Liver (tissue), 9 donors: ENCODE data around the gene TRIM67. TPM values are rescaled to one million over a fixed set of nuclear protein-coding genes. Genes with fewer than 3 reads are reported as not detected.

Source experiments
- DNase-seq: peaks from one replicate; pipeline ENCODE4 v3.0.0-alpha.2; 2017; ENCODE audit warnings: low spot score
- H3K27ac ChIP-seq, 2 donors: one replicate each; pipeline ENCODE4 v1.7.0; 2013; ENCODE audit warnings: inconsistent platforms in 2 of 2, low read length in 2 of 2, control low read depth in 1 of 2, low read depth in 1 of 2, mild to moderate bottlenecking in 1 of 2
- H3K27me3 ChIP-seq, 4 donors: one replicate each; pipeline versions ENCODE4 v1.6.1 to v1.7.0; 2013; ENCODE audit warnings: low read length in 3 of 4, inconsistent platforms in 1 of 4, mild to moderate bottlenecking in 1 of 4, moderate library complexity in 1 of 4; ENCODE audit not compliant: control insufficient read depth in 4 of 4, insufficient read depth in 4 of 4
- H3K36me3 ChIP-seq, 4 donors: one replicate each; pipeline versions ENCODE4 v1.6.1 to v1.7.0; 2013; ENCODE audit warnings: low read length in 3 of 4, mild to moderate bottlenecking in 3 of 4, low read depth in 1 of 4, moderate library complexity in 1 of 4; ENCODE audit not compliant: control insufficient read depth in 4 of 4, insufficient read depth in 3 of 4
- H3K4me1 ChIP-seq, 4 donors: one replicate each; pipeline versions ENCODE4 v1.6.1 to v1.7.0; 2013; ENCODE audit warnings: low read length in 3 of 4, mild to moderate bottlenecking in 3 of 4, moderate library complexity in 1 of 4; ENCODE audit not compliant: control insufficient read depth in 4 of 4, insufficient read depth in 4 of 4
- H3K4me3 ChIP-seq, 3 donors: one replicate each; pipeline versions ENCODE4 v1.6.1 to v1.7.0; 2013; ENCODE audit warnings: low read length in 3 of 3, control low read depth in 1 of 3, low read depth in 1 of 3, mild to moderate bottlenecking in 1 of 3
- H3K9ac ChIP-seq, 2 donors: one replicate each; pipeline ENCODE4 v1.7.0; 2013; ENCODE audit warnings: low read length in 2 of 2, mild to moderate bottlenecking in 2 of 2, moderate library complexity in 2 of 2, control low read depth in 1 of 2, low read depth in 1 of 2
- H3K9me3 ChIP-seq, 4 donors: one replicate each; pipeline versions ENCODE4 v1.6.1 to v1.7.0; 2013; ENCODE audit warnings: low read length in 3 of 4; ENCODE audit not compliant: control insufficient read depth in 4 of 4
- ATF3 ChIP-seq: IDR thresholded peaks from 2 replicates; pipeline ENCODE4 v1.6.1; 2016; ENCODE audit warnings: antibody characterized with exemption
- EGR1 ChIP-seq, 2 donors: IDR thresholded peaks; 2 replicates each; pipeline ENCODE4 v1.6.1; 2016 to 2018; ENCODE audit warnings: antibody characterized with exemption in 2 of 2, low read depth in 2 of 2
- FOXA1 ChIP-seq: IDR thresholded peaks from 2 replicates; pipeline ENCODE4 v1.6.1; 2016; ENCODE audit warnings: antibody characterized with exemption
- FOXA2 ChIP-seq: IDR thresholded peaks from 2 replicates; pipeline ENCODE4 v1.6.1; 2016; ENCODE audit warnings: antibody characterized with exemption
- HNF4A ChIP-seq, 2 donors: conservative IDR thresholded peaks; 2 replicates each; pipeline ENCODE4 v1.6.1; 2016; ENCODE audit warnings: antibody characterized with exemption in 2 of 2, mild to moderate bottlenecking in 2 of 2
- JUND ChIP-seq, 2 donors: IDR thresholded peaks; 2 replicates each; pipeline ENCODE4 v1.6.1; 2016; ENCODE audit warnings: antibody characterized with exemption in 2 of 2
- MAX ChIP-seq: IDR thresholded peaks from 2 replicates; pipeline ENCODE4 v1.6.1; 2016; ENCODE audit warnings: antibody characterized with exemption
- NR2F2 ChIP-seq: IDR thresholded peaks from 2 replicates; pipeline ENCODE4 v1.6.1; 2016; ENCODE audit warnings: antibody characterized with exemption
- RAD21 ChIP-seq, 2 donors: IDR thresholded peaks; 2 replicates each; pipeline ENCODE4 v1.6.1; 2016; ENCODE audit warnings: antibody characterized with exemption in 2 of 2, mild to moderate bottlenecking in 2 of 2
- REST ChIP-seq: IDR thresholded peaks from 2 replicates; pipeline ENCODE4 v1.6.1; 2016; ENCODE audit warnings: antibody characterized with exemption, mild to moderate bottlenecking
- RXRA ChIP-seq, 2 donors: IDR thresholded peaks; 2 replicates each; pipeline ENCODE4 v1.6.1; 2017 to 2018; ENCODE audit warnings: antibody characterized with exemption in 2 of 2, mild to moderate bottlenecking in 1 of 2
- SP1 ChIP-seq: IDR thresholded peaks from 2 replicates; pipeline ENCODE4 v1.6.1; 2018; ENCODE audit warnings: antibody characterized with exemption, mild to moderate bottlenecking
- TAF1 ChIP-seq: conservative IDR thresholded peaks from 2 replicates; pipeline ENCODE4 v1.6.1; 2016; ENCODE audit warnings: antibody characterized with exemption, mild to moderate bottlenecking
- YY1 ChIP-seq: IDR thresholded peaks from 2 replicates; pipeline ENCODE4 v1.6.1; 2016; ENCODE audit warnings: antibody characterized with exemption, mild to moderate bottlenecking
- ZBTB33 ChIP-seq: IDR thresholded peaks from 2 replicates; pipeline ENCODE4 v1.6.1; 2016; ENCODE audit warnings: antibody characterized with exemption
- WGBS: extraction: QIAGEN DNeasy Blood & Tissue Kit; methylation state at CpG from one replicate; pipeline ENCODE4 v1.1.7; 2013; 5-methylcytosine and 5-hydroxymethylcytosine counted together
- polyA plus RNA-seq, 2 donors: library from polyadenylated mRNA; stranded (reverse) in 1 of 2; unstranded in 1 of 2; fragments of 200-250 nt in 1 of 2; fragments of >200 nt in 1 of 2; fragmentation: Nextera tagmentation in 1 of 2; extraction: Ambion mirVana in 1 of 2; gene quantifications; one replicate each; pipeline versions ENCODE4 v1.2.1 to v1.2.3, GENCODE V29; 2013 to 2015
- total RNA-seq, 2 donors: library from RNA; depleted of rRNA; stranded (reverse); fragments of >200 nt; gene quantifications; one replicate each; pipeline ENCODE4 v1.2.3, GENCODE V29; 2014
- donor health status: healthy.
- donor health status: healthy.
- donor health status: healthy.
- donor health status: healthy.
- donor health status: healthy.

TRIM67 gene
- total and polyA plus RNA-seq, 4 donors, result under 0.01 to 0.05 TPM; not detected in 2

GRCh38 chr1:231138236-231138635 is 23.6 kb upstream of the TRIM67 start:
- DNase-seq, result no peak
- Histone ChIP-seq H3K36me3 (no peaks in the 10 kb centered on the region), H3K9me3 (peaks cover 0 to 5% (median 0%) of the 10 kb centered on the region in 4 donors), H3K4me1 (no peaks in the 10 kb centered on the region), H3K9ac (no peak overlapping the region), H3K27me3 (peaks cover 0 to 4% (median 2%) of the 10 kb centered on the region in 4 donors), H3K27ac (no peak overlapping the region), H3K4me3 (no peak overlapping the region)
- no peak for TF ChIP-seq EGR1 (IDR thresholded peaks at IDR 0.05; ENCODE audit: low read depth in 2 of 2)
- 48% methylated on average over 1 of the region's 1 CpG for WGBS

GRCh38 chr1:231139125-231139649 is 22.7 kb upstream of the TRIM67 start:
- H3K36me3 ChIP-seq, result no peaks in the 10 kb centered on the region
- WGBS, result 81% methylated on average over 3 of the region's 3 CpGs
- TF ChIP-seq NR2F2 (no peak), JUND (IDR thresholded peaks at IDR 0.05) (peak in 1 of 2 donors; percentile 17), REST (no peak), SP1 (no peak)
- peaks cover 0 to 4% (median 0%) of the 10 kb centered on the region in 4 donors for H3K27me3 ChIP-seq
- no peaks in the 10 kb centered on the region for H3K4me1 ChIP-seq
- H3K9ac ChIP-seq, result no peak overlapping the region
- peaks cover 0 to 5% (median 0%) of the 10 kb centered on the region in 4 donors for H3K9me3 ChIP-seq
- no peak for DNase-seq
- H3K27ac ChIP-seq, result no peak overlapping the region
- no peak overlapping the region for H3K4me3 ChIP-seq

GRCh38 chr1:231139659-231140654 is 21.9 kb upstream of the TRIM67 start:
- no peak for DNase-seq
- Histone ChIP-seq H3K9me3 (peaks cover 0 to 5% (median 0%) of the 10 kb centered on the region in 4 donors), H3K9ac (no peak overlapping the region), H3K36me3 (no peaks in the 10 kb centered on the region), H3K4me3 (no peak overlapping the region), H3K4me1 (no peaks in the 10 kb centered on the region), H3K27me3 (peaks cover 0 to 4% (median 0%) of the 10 kb centered on the region in 4 donors), H3K27ac (no peak overlapping the region)
- 81% methylated on average over 8 of the region's 8 CpGs for WGBS
- no peak for TF ChIP-seq RXRA (IDR thresholded peaks at IDR 0.05)
- no peak for TF ChIP-seq JUND (IDR thresholded peaks at IDR 0.05)
- no peak for TF ChIP-seq ATF3
- TF ChIP-seq NR2F2, result no peak
- TF ChIP-seq SP1, result no peak
- TF ChIP-seq ZBTB33, result no peak
- no peak for TF ChIP-seq HNF4A (conservative IDR thresholded peaks at IDR 0.05)
- no peak for TF ChIP-seq RAD21 (IDR thresholded peaks at IDR 0.05)
- no peak for TF ChIP-seq REST
- no peak for TF ChIP-seq YY1
- no peak for TF ChIP-seq MAX
- no peak for TF ChIP-seq FOXA1
- no peak for TF ChIP-seq TAF1
- no peak for TF ChIP-seq FOXA2
